H9 (cell line): ENCODE measurements around the gene PGLYRP3. TPM values are rescaled to one million over a fixed set of nuclear protein-coding genes. Genes with fewer than 3 reads are reported as not detected.

Experiments
- DNase-seq: peaks from one replicate; pipeline ENCODE4 v3.0.0-alpha.2; 2017
- H2AFZ ChIP-seq: one replicate; pipeline ENCODE4 v1.6.1; 2013; ENCODE audit warnings: mild to moderate bottlenecking, low read length, control low read depth, moderate library complexity
- H2AK5ac ChIP-seq: 2 replicates; pipeline ENCODE4 v1.6.1; 2013; ENCODE audit warnings: low read length, control low read depth, mixed read lengths; ENCODE audit not compliant: insufficient read length
- H2BK120ac ChIP-seq: one replicate; pipeline ENCODE4 v1.6.1; 2013; ENCODE audit warnings: low read depth, mild to moderate bottlenecking, low read length, control low read depth, inconsistent platforms; ENCODE audit not compliant: poor library complexity, severe bottlenecking
- H2BK12ac ChIP-seq: 2 replicates; pipeline ENCODE4 v1.6.1; 2013; ENCODE audit warnings: low read length, control low read depth, mixed read lengths, low read depth; ENCODE audit not compliant: insufficient read length
- H2BK15ac ChIP-seq: 2 replicates; pipeline ENCODE4 v1.6.1; 2013; ENCODE audit warnings: low read depth, low read length, control low read depth
- H2BK20ac ChIP-seq: one replicate; pipeline ENCODE4 v1.6.1; 2013; ENCODE audit warnings: low read depth, mild to moderate bottlenecking, low read length, control low read depth, inconsistent platforms; ENCODE audit not compliant: poor library complexity, severe bottlenecking
- H2BK5ac ChIP-seq: 2 replicates; pipeline ENCODE4 v1.6.1; 2013; ENCODE audit warnings: low read length, control low read depth, mixed read lengths; ENCODE audit not compliant: insufficient read length
- H3K14ac ChIP-seq: 2 replicates; pipeline ENCODE4 v1.6.1; 2013; ENCODE audit warnings: low read length, control low read depth; ENCODE audit not compliant: insufficient read depth
- H3K18ac ChIP-seq: 2 replicates; pipeline ENCODE4 v1.6.1; 2013; ENCODE audit warnings: low read depth, mild to moderate bottlenecking, mixed read lengths, low read length, control low read depth; ENCODE audit not compliant: insufficient read length
- H3K23ac ChIP-seq: 2 replicates; pipeline ENCODE4 v1.6.1; 2013; ENCODE audit warnings: low read length, control low read depth, mixed read lengths, low read depth; ENCODE audit not compliant: insufficient read length
- H3K23me2 ChIP-seq: 2 replicates; pipeline ENCODE4 v1.6.1; 2013; ENCODE audit warnings: low read depth, mild to moderate bottlenecking, mixed read lengths, low read length, control low read depth; ENCODE audit not compliant: insufficient read length, poor library complexity, severe bottlenecking
- H3K27ac ChIP-seq: 2 replicates; pipeline ENCODE4 v1.5.1; 2013; ENCODE audit warnings: low read length, control low read depth, mixed read lengths, low read depth; ENCODE audit not compliant: insufficient read length
- H3K27me3 ChIP-seq: 2 replicates; pipeline ENCODE4 v1.6.1; 2013; ENCODE audit warnings: low read length, control low read depth, inconsistent platforms; ENCODE audit not compliant: insufficient read depth
- H3K4ac ChIP-seq: 2 replicates; pipeline ENCODE4 v1.6.1; 2013; ENCODE audit warnings: low read depth, mild to moderate bottlenecking, control low read depth, inconsistent platforms, low read length, moderate library complexity
- H3K4me1 ChIP-seq: 2 replicates; pipeline ENCODE4 v1.6.1; 2013; ENCODE audit warnings: low read length, control low read depth, inconsistent platforms; ENCODE audit not compliant: insufficient read depth
- H3K4me2 ChIP-seq: 2 replicates; pipeline ENCODE4 v1.6.1; 2013; ENCODE audit warnings: low read length, control low read depth, mixed read lengths; ENCODE audit not compliant: insufficient read length, insufficient read depth
- H3K56ac ChIP-seq: 2 replicates; pipeline ENCODE4 v1.6.1; 2013; ENCODE audit warnings: low read depth, mild to moderate bottlenecking, mixed read lengths, low read length, control low read depth; ENCODE audit not compliant: insufficient read length
- H3K79me1 ChIP-seq: 2 replicates; pipeline ENCODE4 v1.6.1; 2013; ENCODE audit warnings: low read depth, mild to moderate bottlenecking, moderate library complexity, low read length, control low read depth, inconsistent platforms; ENCODE audit not compliant: insufficient read depth, poor library complexity, severe bottlenecking
- H3K79me2 ChIP-seq: 2 replicates; pipeline ENCODE4 v1.6.1; 2013; ENCODE audit warnings: low read length, control low read depth, inconsistent platforms; ENCODE audit not compliant: insufficient read depth
- H3K9ac ChIP-seq: 2 replicates; pipeline ENCODE4 v1.6.1; 2013; ENCODE audit warnings: low read length, control low read depth, mixed read lengths; ENCODE audit not compliant: insufficient read length; ENCODE audit errors: extremely low read depth
- H3K9me3 ChIP-seq: one replicate; pipeline ENCODE4 v1.6.1; 2013; ENCODE audit warnings: low read depth, low read length, inconsistent platforms; ENCODE audit not compliant: control insufficient read depth
- H3T11ph ChIP-seq: one replicate; pipeline ENCODE4 v1.6.1; 2013; ENCODE audit warnings: mild to moderate bottlenecking, low read length, control low read depth, inconsistent platforms
- H4K20me1 ChIP-seq: one replicate; pipeline ENCODE4 v1.6.1; 2013; ENCODE audit not compliant: control insufficient read depth, insufficient read length, insufficient read depth
- H4K5ac ChIP-seq: 2 replicates; pipeline ENCODE4 v1.6.1; 2013; ENCODE audit warnings: low read depth, mild to moderate bottlenecking, mixed read lengths, low read length, control low read depth; ENCODE audit not compliant: insufficient read length
- H4K8ac ChIP-seq: replicated peaks from 2 replicates; pipeline ENCODE4 v1.6.1; 2013; ENCODE audit warnings: low read length, control low read depth, mixed read lengths, low read depth; ENCODE audit not compliant: insufficient read length
- H4K91ac ChIP-seq: 2 replicates; pipeline ENCODE4 v1.6.1; 2013; ENCODE audit warnings: low read depth, mild to moderate bottlenecking, moderate library complexity, mixed read lengths, low read length, control low read depth; ENCODE audit not compliant: insufficient read length
- H3K27ac Mint-ChIP-seq, 3 experiments: 2 replicates in 2 of 3; 3 replicates in 1 of 3; pipeline ENCODE4 v1.8.0; 2020 to 2021; ENCODE audit warnings: mixed read lengths in 3 of 3, mild to moderate bottlenecking in 1 of 3, moderate library complexity in 1 of 3
- H3K27me3 Mint-ChIP-seq: 2 replicates; pipeline ENCODE4 v1.8.0; 2021; ENCODE audit warnings: low read depth, mild to moderate bottlenecking, moderate library complexity, mixed read lengths
- H3K36me3 Mint-ChIP-seq, 3 experiments: 2 replicates in 2 of 3; 3 replicates in 1 of 3; pipeline ENCODE4 v1.8.0; 2020 to 2021; ENCODE audit warnings: low read depth in 3 of 3, mixed read lengths in 3 of 3; ENCODE audit not compliant: insufficient read depth in 1 of 3
- H3K4me1 Mint-ChIP-seq, 2 experiments: 2 replicates each; pipeline ENCODE4 v1.8.0; 2020; ENCODE audit warnings: mixed read lengths in 2 of 2
- H3K4me3 Mint-ChIP-seq, 2 experiments: 2 replicates in 1 of 2; 3 replicates in 1 of 2; pipeline ENCODE4 v1.8.0; 2020 to 2021; ENCODE audit warnings: mild to moderate bottlenecking in 2 of 2, mixed read lengths in 2 of 2, moderate library complexity in 1 of 2
- H3K9me3 Mint-ChIP-seq, 2 experiments: 2 replicates in 1 of 2; 3 replicates in 1 of 2; pipeline ENCODE4 v1.8.0; 2020; ENCODE audit warnings: mild to moderate bottlenecking in 2 of 2, mixed read lengths in 2 of 2, moderate library complexity in 1 of 2
- CTCF ChIP-seq: fragments of 200-600 bp; sonication (generic); conservative IDR thresholded peaks from 3 replicates; pipeline ENCODE4 v1.8.0; 2021; ENCODE audit warnings: antibody characterized with exemption, mild to moderate bottlenecking
- WGBS: extraction: QIAGEN DNeasy Blood & Tissue Kit; methylation state at CpG from one replicate; pipeline ENCODE4 v1.1.7; 2013; ENCODE audit warnings: missing lambda C conversion rate, low lambda C conversion rate, mixed read lengths; ENCODE audit not compliant: insufficient read length; ENCODE audit errors: extremely low coverage; 5-methylcytosine and 5-hydroxymethylcytosine counted together
- total RNA-seq: library from RNA; stranded (reverse); gene quantifications from 2 replicates; pipeline ENCODE4 v1.2.1, GENCODE V29; 2021

The PGLYRP3 gene
- total RNA-seq, 1 experiment from 2014 or later: not detected

- Histone ChIP-seq H3K4me1 (no peaks in the 10 kb centered on the region), H4K91ac (no peak overlapping the region), H3K14ac (no peak overlapping the region), H3K27ac (no peak overlapping the region), H4K20me1 (no peaks in the 10 kb centered on the region), H3K23ac (no peak overlapping the region), H2BK20ac (no peak overlapping the region), H3K9me3 (no peaks in the 10 kb centered on the region), H3K56ac (no peak overlapping the region), H3K79me2 (no peaks in the 10 kb centered on the region), H3K27me3 (no peaks in the 10 kb centered on the region), H3K4me2 (no peak overlapping the region), H4K8ac (no peak overlapping the region), H3T11ph (no peak overlapping the region), H3K18ac (no peak overlapping the region), H2BK120ac (no peak overlapping the region), H2AK5ac (no peak overlapping the region), H2BK15ac (no peak overlapping the region), H4K5ac (no peak overlapping the region), H2BK12ac (no peak overlapping the region), H3K9ac (no peak overlapping the region), H3K23me2 (no peaks in the 10 kb centered on the region), H2BK5ac (no peak overlapping the region), H2AFZ (no peak overlapping the region), H3K79me1 (no peaks in the 10 kb centered on the region), H3K4ac (no peak overlapping the region)
- no peak overlapping the region for H3K4me3 Mint-ChIP-seq
- WGBS: no CpG with 5 or more reads among the region's 2 CpGs
- no peak for TF ChIP-seq CTCF
- H3K9me3 Mint-ChIP-seq: peaks cover 0 to 6% of the 10 kb centered on the region in 2 experiments; a peak in 1 of 5 replicates
- no peaks in the 10 kb centered on the region for H3K4me1 Mint-ChIP-seq
- no peak for DNase-seq
- peaks cover 15% of the 10 kb centered on the region for H3K27me3 Mint-ChIP-seq
- no peaks in the 10 kb centered on the region for H3K36me3 Mint-ChIP-seq
- no peak overlapping the region; a peak in 1 of 7 replicates for H3K27ac Mint-ChIP-seq
Observed at GRCh38 chr1:153251087-153251486, 61.7 kb downstream of the PGLYRP3 start.
